Measurements from ENCODE around the gene AIF1L.

Gene AIF1L

DNA sequence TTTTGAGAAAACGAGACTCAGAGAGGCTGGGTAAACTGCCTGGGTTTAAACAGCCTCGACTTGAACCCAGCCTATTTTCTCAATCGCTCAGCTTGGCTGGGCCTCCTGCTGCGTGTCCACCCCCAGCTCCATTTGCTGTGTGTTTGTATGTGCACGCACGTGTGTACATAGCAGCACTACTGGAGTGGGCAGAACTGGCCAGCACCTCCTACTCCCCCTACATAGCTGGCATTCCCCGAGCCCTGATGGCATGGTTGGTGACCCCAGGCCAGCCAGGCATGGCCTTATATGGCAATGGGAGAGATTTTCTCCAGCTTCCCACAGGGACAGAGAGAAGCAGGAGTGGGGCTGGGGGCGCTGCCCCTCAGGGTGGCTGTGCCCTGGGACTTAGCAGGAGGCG is 4.1 kb downstream of the AIF1L start:
- Histone ChIP-seq H3K27me3 (ENCODE audit: control insufficient read depth in 1 of 2, insufficient read depth in 2 of 2, low read length in 2 of 2) (peaks cover 14 to 31% of the 10 kb centered on the region in 2 donors), H3K4me1 (ENCODE audit: control insufficient read depth, insufficient read depth, low read length) (peaks cover 15% of the 10 kb centered on the region), H3K9me3 (ENCODE audit: control insufficient read depth in 2 of 2, low read length in 2 of 2) (no peaks in the 10 kb centered on the region), H3K27ac (ENCODE audit: low read length) (no peak overlapping the region), H3K4me3 (ENCODE audit: low read length in 2 of 2) (no peak overlapping the region), H3K9ac (ENCODE audit: low read length in 2 of 2) (no peak overlapping the region), H3K36me3 (ENCODE audit: control insufficient read depth in 2 of 2, insufficient read depth in 2 of 2, low read length in 2 of 2) (no peaks in the 10 kb centered on the region)

DNA sequence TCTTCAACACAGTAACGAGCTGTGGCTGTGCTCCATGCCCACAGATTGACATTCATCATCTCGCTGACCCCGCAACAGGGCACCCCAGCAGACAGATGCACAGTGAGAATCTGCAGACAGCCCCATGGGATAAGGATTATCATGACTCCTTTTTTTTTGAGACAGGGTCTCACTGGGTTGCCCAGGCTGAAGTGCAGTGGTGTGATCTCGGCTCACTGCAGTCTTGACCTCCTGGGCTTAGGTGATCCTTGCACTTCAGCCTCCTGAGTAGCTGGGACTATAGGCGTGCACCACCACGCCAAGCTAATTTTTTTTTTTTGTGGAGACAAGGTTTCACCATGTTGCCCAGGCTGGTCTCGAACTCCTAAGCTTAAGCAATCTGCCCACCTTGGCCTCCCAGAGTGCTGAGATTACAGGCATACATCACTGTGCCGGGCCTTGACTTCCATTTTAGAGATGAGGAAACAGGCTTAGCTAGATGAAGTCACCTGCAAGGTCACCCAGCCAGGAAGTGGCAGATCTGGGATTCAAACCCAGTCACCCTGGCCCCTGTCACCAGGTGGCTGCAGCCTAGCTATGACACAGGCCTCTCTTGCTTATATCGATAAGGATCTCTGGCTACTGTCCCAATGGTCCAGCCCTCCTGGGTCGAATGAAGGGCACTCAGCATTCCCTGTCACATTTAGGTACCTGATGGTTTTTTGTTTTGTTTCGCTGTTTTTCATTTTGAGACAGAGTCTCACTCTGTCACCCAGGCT is 5.1 kb downstream of the AIF1L start:
- H3K9ac ChIP-seq (ENCODE audit: low read length in 2 of 2) = no peak overlapping the region
- no peaks in the 10 kb centered on the region for H3K36me3 ChIP-seq (ENCODE audit: control insufficient read depth in 2 of 2, insufficient read depth in 2 of 2, low read length in 2 of 2)
- no peak overlapping the region for H3K4me3 ChIP-seq (ENCODE audit: low read length in 2 of 2)
- H3K27ac ChIP-seq (ENCODE audit: low read length) = no peak overlapping the region
- H3K4me1 ChIP-seq (ENCODE audit: control insufficient read depth, insufficient read depth, low read length) = peaks cover 14% of the 10 kb centered on the region
- H3K9me3 ChIP-seq (ENCODE audit: control insufficient read depth in 2 of 2, low read length in 2 of 2) = no peaks in the 10 kb centered on the region
- H3K27me3 ChIP-seq (ENCODE audit: control insufficient read depth in 1 of 2, insufficient read depth in 2 of 2, low read length in 2 of 2) = peaks cover 10 to 24% of the 10 kb centered on the region in 2 donors

DNA sequence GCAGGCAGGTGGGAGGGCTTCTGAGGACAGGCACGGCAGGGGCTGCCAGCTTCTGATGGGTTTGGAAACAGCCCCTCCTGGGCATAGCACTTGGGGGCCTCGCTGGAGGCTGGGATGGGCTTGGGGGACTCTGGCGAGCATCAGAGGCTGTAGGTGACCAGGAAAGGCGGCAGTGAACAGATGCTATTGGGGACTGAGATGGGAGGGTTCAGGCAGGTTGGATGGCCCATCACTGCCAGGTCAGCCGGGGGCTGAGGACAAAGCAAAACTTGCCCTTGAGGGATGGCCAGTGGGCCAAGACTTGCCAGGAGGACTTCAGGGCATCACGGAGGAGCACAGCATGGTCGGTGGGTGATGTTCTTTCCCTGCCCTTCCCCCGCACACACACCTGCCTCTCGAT is 6.7 kb downstream of the AIF1L start:
- Histone ChIP-seq H3K27me3 (ENCODE audit: control insufficient read depth in 1 of 2, insufficient read depth in 2 of 2, low read length in 2 of 2) (peaks cover 4 to 9% of the 10 kb centered on the region in 2 donors), H3K9me3 (ENCODE audit: control insufficient read depth in 2 of 2, low read length in 2 of 2) (no peaks in the 10 kb centered on the region), H3K36me3 (ENCODE audit: control insufficient read depth in 2 of 2, insufficient read depth in 2 of 2, low read length in 2 of 2) (no peaks in the 10 kb centered on the region), H3K4me3 (ENCODE audit: low read length in 2 of 2) (no peak overlapping the region), H3K27ac (ENCODE audit: low read length) (no peak overlapping the region), H3K4me1 (ENCODE audit: control insufficient read depth, insufficient read depth, low read length) (peaks cover 5% of the 10 kb centered on the region), H3K9ac (ENCODE audit: low read length in 2 of 2) (no peak overlapping the region)

DNA sequence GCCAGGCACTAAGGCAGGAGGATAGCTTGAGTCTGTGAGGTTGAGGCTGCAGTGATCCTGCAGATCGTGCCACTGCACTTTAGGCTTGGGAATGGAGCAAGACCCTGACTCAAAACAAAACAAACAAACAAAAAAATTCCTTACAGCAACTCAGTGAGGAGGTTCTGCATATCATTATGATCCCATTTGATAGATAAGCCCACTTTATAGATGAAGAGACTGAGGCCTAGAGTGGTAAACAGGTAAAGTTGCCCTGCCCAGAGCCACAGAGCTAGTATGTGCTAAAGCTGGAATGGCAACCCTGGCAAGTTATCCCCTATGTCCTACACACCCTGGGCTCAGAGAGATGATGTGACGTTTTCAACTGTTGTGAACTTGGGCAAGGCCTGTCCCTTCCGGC is 7.2 kb downstream of the AIF1L start:
- no peak overlapping the region for H3K9ac ChIP-seq (ENCODE audit: low read length in 2 of 2)
- peaks cover 2 to 5% of the 10 kb centered on the region in 2 donors for H3K27me3 ChIP-seq (ENCODE audit: control insufficient read depth in 1 of 2, insufficient read depth in 2 of 2, low read length in 2 of 2)
- H3K36me3 ChIP-seq (ENCODE audit: control insufficient read depth in 2 of 2, insufficient read depth in 2 of 2, low read length in 2 of 2) = no peaks in the 10 kb centered on the region
- H3K4me3 ChIP-seq (ENCODE audit: low read length in 2 of 2) = no peak overlapping the region
- no peak overlapping the region for H3K27ac ChIP-seq (ENCODE audit: low read length)
- no peaks in the 10 kb centered on the region for H3K9me3 ChIP-seq (ENCODE audit: control insufficient read depth in 2 of 2, low read length in 2 of 2)
- H3K4me1 ChIP-seq (ENCODE audit: control insufficient read depth, insufficient read depth, low read length) = peaks cover 5% of the 10 kb centered on the region

DNA sequence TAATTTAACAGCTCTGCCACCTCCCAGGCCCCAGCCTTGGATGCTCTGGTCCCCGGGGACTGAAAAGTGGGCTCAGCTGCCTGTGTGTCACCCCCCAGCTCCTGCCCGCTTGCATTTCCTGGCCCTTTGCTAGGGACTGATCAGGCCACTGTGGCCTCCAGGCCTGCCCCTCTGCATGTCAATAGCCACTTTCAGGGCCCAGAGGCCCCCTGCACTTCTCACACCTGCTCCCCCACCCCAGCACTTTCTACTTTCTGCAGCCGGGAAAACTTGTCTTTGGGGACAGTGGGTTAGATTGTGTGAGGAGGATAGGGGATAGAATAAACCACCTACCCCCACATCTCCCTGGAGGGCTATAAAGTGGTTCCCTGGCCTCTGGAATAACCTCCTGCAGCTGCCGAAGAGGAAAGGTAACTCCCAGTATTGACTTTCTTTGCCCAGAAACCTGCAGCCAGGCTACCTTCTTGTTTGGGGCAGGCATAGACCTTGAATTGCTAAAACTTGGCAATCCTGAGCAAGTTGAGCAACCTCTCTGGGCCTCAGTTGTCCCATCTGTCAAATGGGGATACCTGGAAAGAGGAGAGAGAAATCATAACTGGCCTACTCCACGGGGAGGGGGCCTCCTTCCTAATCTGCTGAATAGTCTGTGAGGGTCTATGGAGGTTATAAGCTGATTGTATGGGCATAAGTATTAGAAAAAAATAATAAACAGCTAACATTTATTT is 7.8 kb downstream of the AIF1L start:
- H3K9ac ChIP-seq (ENCODE audit: low read length in 2 of 2) = no peak overlapping the region
- H3K27ac ChIP-seq (ENCODE audit: low read length) = no peak overlapping the region
- H3K4me1 ChIP-seq (ENCODE audit: control insufficient read depth, insufficient read depth, low read length) = peaks cover 5% of the 10 kb centered on the region
- H3K36me3 ChIP-seq (ENCODE audit: control insufficient read depth in 2 of 2, insufficient read depth in 2 of 2, low read length in 2 of 2) = no peaks in the 10 kb centered on the region
- H3K27me3 ChIP-seq (ENCODE audit: control insufficient read depth in 1 of 2, insufficient read depth in 2 of 2, low read length in 2 of 2) = peaks cover 2% of the 10 kb centered on the region in 2 donors
- H3K4me3 ChIP-seq (ENCODE audit: low read length in 2 of 2) = no peak overlapping the region
- H3K9me3 ChIP-seq (ENCODE audit: control insufficient read depth in 2 of 2, low read length in 2 of 2) = no peaks in the 10 kb centered on the region

DNA sequence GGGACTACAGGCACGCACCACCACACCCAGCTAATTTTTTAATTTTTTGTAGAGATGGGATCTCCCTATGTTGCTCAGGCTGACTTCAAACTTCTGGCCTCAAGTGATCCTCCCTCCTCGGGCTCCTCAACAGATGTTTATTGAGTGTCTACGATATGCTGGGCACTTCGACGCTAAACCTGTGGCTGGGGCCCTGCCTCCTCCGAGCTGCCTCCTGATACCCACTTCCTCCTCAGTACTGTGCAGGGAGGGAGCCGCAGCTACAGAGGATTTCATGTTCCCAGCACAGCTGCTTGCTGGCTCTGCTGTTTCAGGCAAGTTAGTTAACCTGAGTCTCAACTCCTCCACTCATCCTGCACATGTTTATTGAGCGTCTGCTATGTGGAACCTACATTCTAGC is 9.6 kb downstream of the AIF1L start:
- no peak overlapping the region for H3K9ac ChIP-seq (ENCODE audit: low read length in 2 of 2)
- no peak overlapping the region for H3K27ac ChIP-seq (ENCODE audit: low read length)
- H3K36me3 ChIP-seq (ENCODE audit: control insufficient read depth in 2 of 2, insufficient read depth in 2 of 2, low read length in 2 of 2) = no peaks in the 10 kb centered on the region
- H3K27me3 ChIP-seq (ENCODE audit: control insufficient read depth in 1 of 2, insufficient read depth in 2 of 2, low read length in 2 of 2) = peaks cover 2% of the 10 kb centered on the region in 2 donors
- H3K4me3 ChIP-seq (ENCODE audit: low read length in 2 of 2) = no peak overlapping the region
- no peaks in the 10 kb centered on the region for H3K9me3 ChIP-seq (ENCODE audit: control insufficient read depth in 2 of 2, low read length in 2 of 2)
- peaks cover 3% of the 10 kb centered on the region for H3K4me1 ChIP-seq (ENCODE audit: control insufficient read depth, insufficient read depth, low read length)

DNA sequence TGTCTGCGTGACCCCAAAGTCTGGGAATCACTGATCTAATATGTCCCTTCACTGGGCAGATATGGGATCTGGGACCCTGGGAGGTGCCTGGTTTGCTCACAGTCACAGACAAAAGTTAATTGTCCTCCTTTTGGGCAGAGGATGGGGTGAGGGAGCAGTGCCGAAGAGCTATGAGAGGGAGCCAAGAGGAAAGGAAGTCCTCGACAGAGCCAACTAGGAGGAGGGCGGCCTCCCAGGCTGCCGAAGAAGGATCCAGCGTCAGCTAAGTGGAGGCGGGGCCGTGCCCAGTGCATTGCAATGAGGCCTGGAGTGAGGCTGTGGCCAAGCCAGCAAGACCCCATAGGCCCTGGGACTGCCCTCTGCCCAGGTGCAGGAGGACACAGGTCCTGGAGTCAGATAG is 11.4 kb downstream of the AIF1L start:
- Histone ChIP-seq H3K27me3 (ENCODE audit: control insufficient read depth in 1 of 2, insufficient read depth in 2 of 2, low read length in 2 of 2) (peaks cover 2 to 4% of the 10 kb centered on the region in 2 donors), H3K9ac (ENCODE audit: low read length in 2 of 2) (no peak overlapping the region), H3K4me1 (ENCODE audit: control insufficient read depth, insufficient read depth, low read length) (no peaks in the 10 kb centered on the region), H3K36me3 (ENCODE audit: control insufficient read depth in 2 of 2, insufficient read depth in 2 of 2, low read length in 2 of 2) (no peaks in the 10 kb centered on the region), H3K9me3 (ENCODE audit: control insufficient read depth in 2 of 2, low read length in 2 of 2) (no peaks in the 10 kb centered on the region), H3K27ac (ENCODE audit: low read length) (no peak overlapping the region), H3K4me3 (ENCODE audit: low read length in 2 of 2) (no peak overlapping the region)

DNA sequence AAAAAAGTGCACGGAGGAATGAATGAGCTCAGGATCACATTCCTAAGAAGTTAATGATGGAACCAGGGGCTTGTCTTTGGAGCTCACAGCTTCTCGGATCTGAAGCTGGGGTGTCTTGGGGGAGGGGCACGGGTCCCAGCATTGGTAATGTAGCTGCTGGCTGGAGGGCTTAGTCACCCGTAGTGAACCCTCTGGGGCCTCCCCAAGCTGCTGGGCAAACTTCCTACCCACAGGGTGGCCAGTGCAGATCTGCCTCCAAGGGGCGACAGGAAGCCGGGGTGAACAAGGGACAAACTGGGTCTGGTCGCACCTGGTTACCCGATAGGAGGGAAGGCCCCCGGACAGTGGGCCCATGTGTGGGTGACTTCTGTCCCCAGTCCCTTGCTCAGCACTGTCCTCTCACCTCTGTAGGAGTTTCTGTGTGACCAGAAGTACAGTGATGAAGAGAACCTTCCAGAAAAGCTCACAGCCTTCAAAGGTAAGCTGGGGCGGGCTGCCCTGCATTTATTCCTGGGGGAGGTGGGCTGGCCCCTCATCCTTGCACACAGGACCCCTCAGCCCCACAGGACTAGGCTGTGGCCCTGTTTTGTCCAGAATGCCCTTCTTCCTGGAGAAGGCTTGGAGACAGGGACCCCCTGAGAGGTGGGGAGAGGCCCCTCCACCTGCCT is 15.0 kb downstream of the AIF1L start:
- Histone ChIP-seq H3K9ac (ENCODE audit: low read length in 2 of 2) (no peak overlapping the region), H3K4me1 (ENCODE audit: control insufficient read depth, insufficient read depth, low read length) (no peaks in the 10 kb centered on the region), H3K4me3 (ENCODE audit: low read length in 2 of 2) (no peak overlapping the region), H3K9me3 (ENCODE audit: control insufficient read depth in 2 of 2, low read length in 2 of 2) (no peaks in the 10 kb centered on the region), H3K27me3 (ENCODE audit: control insufficient read depth in 1 of 2, insufficient read depth in 2 of 2, low read length in 2 of 2) (peaks cover 0 to 2% of the 10 kb centered on the region in 2 donors), H3K27ac (ENCODE audit: low read length) (no peak overlapping the region), H3K36me3 (ENCODE audit: control insufficient read depth in 2 of 2, insufficient read depth in 2 of 2, low read length in 2 of 2) (no peaks in the 10 kb centered on the region)

DNA sequence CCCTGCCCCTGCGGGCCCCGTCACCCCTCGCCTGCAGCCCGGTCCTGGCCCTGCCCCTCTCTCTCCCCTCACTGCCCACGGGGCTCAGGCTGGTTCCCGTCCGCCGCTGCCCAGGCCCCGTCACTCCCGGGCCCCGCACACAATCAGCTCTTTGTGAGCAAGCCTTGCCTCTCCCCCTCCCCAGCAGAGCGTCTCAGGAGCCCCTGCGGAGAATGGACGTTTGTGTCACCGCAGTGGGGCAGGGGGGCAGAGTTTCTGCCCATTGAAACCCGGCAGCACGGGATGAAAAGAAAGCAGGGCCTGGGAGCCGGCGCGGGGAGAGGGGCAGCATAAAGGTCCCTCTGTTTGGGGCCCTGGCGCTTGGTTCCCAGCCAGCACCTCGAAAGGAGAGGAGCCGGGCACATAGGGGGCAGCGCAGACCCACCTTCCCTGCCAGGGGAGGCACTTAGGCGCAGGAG is 15.6 kb downstream of the AIF1L start:
- H3K27me3 ChIP-seq (ENCODE audit: control insufficient read depth in 1 of 2, insufficient read depth in 2 of 2, low read length in 2 of 2) = peaks cover 0 to 2% of the 10 kb centered on the region in 2 donors
- no peak overlapping the region for H3K27ac ChIP-seq (ENCODE audit: low read length)
- H3K4me1 ChIP-seq (ENCODE audit: control insufficient read depth, insufficient read depth, low read length) = no peaks in the 10 kb centered on the region
- H3K9me3 ChIP-seq (ENCODE audit: control insufficient read depth in 2 of 2, low read length in 2 of 2) = no peaks in the 10 kb centered on the region
- H3K9ac ChIP-seq (ENCODE audit: low read length in 2 of 2) = no peak overlapping the region
- no peak overlapping the region for H3K4me3 ChIP-seq (ENCODE audit: low read length in 2 of 2)
- H3K36me3 ChIP-seq (ENCODE audit: control insufficient read depth in 2 of 2, insufficient read depth in 2 of 2, low read length in 2 of 2) = no peaks in the 10 kb centered on the region

DNA sequence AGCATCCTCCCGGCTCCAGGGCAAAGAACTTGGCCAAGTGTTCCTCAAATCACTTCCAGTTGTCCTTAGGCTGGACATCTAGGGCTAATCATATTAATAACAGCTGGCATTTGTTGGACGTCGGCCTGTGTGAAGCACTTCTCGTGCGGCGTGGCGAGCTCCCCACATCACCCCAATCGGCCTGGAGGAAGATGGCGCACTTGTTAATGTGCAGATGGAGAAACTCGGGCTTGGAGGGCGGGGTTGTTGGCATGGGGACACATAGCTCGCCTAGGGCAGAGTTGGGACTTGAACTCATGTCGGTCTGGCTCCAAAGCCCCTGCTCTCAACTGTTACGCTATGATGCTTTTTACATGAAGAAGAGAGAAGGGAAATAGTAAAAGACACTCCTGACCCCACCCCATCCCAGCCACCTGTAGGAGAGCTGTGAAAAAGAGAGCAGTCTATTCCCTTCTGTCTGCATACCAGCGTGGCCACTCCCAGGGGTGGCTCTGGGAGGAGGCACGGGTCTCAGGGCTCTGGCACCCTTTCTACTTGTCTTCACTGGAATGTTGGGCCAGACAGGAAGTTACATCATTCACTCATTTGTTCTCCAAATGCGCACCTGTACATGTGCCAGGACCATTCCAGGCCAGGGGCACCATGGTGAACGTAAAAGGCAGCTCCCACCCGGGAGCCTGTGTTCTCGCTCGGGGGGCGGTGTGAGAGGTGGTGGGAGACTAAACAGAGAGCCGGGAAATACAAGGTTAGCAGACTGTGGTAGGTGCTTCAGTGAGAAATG is 16.2 kb downstream of the AIF1L start:
- Histone ChIP-seq H3K9ac (ENCODE audit: low read length in 2 of 2) (no peak overlapping the region), H3K36me3 (ENCODE audit: control insufficient read depth in 2 of 2, insufficient read depth in 2 of 2, low read length in 2 of 2) (no peaks in the 10 kb centered on the region), H3K27me3 (ENCODE audit: control insufficient read depth in 1 of 2, insufficient read depth in 2 of 2, low read length in 2 of 2) (peaks cover 0 to 2% of the 10 kb centered on the region in 2 donors), H3K9me3 (ENCODE audit: control insufficient read depth in 2 of 2, low read length in 2 of 2) (no peaks in the 10 kb centered on the region), H3K27ac (ENCODE audit: low read length) (no peak overlapping the region), H3K4me1 (ENCODE audit: control insufficient read depth, insufficient read depth, low read length) (no peaks in the 10 kb centered on the region), H3K4me3 (ENCODE audit: low read length in 2 of 2) (no peak overlapping the region)
